ENCODE results near the gene ALDOC.

- TF ChIP-seq MAX (IDR thresholded peaks at IDR 0.05) (no peak), TEAD4 (IDR thresholded peaks at IDR 0.05) (no peak), EP300 (IDR thresholded peaks at IDR 0.05; ENCODE audit: borderline replicate concordance) (no peak), EGR1 (IDR thresholded peaks at IDR 0.05) (no peak), TAF1 (IDR thresholded peaks at IDR 0.05; ENCODE audit: low read depth) (no peak), FOXM1 (IDR thresholded peaks at IDR 0.05; ENCODE audit: borderline replicate concordance, low read depth) (no peak), REST (IDR thresholded peaks at IDR 0.05; ENCODE audit: low read depth) (no peak), RAD21 (IDR thresholded peaks at IDR 0.05; ENCODE audit: low read depth) (no peak)
Measured at GRCh38 chr17:28598389-28598788, 21.7 kb upstream of the ALDOC start.
